GM23338 (cell line): Measurements from ENCODE around the gene SYT9. TPM values are rescaled to one million over a fixed set of nuclear protein-coding genes. Genes with fewer than 3 reads are reported as not detected.

Experiments
- ATAC-seq: fragments of 200-7000 bp; cut with Tn5 transposase; 3 replicates; pipeline ENCODE4 v1.9.1; 2020
- DNase-seq: peaks from one replicate; pipeline ENCODE4 v3.0.0-alpha.2; 2015; ENCODE audit warnings: low spot score
- H2AFZ ChIP-seq: fragments of 200-600 bp; sonication (generic); 2 replicates; pipeline ENCODE4 v1.8.0; 2016; ENCODE audit warnings: antibody characterized with exemption, mild to moderate bottlenecking, moderate library complexity
- H3F3A ChIP-seq: fragments of 200-600 bp; sonication (generic); replicated peaks from 2 replicates; pipeline ENCODE4 v1.8.0; 2017; ENCODE audit warnings: antibody characterized with exemption, mixed run types, low read depth
- H3K27ac ChIP-seq: fragments of 200-600 bp; sonication (generic); 2 replicates; pipeline ENCODE4 v1.6.1; 2016; ENCODE audit warnings: low read depth
- H3K27me3 ChIP-seq: fragments of 200-600 bp; sonication (generic); 2 replicates; pipeline ENCODE4 v1.8.0; 2016; ENCODE audit warnings: mild to moderate bottlenecking, mixed run types, moderate library complexity; ENCODE audit not compliant: insufficient read depth
- H3K36me3 ChIP-seq: fragments of 200-600 bp; sonication (generic); 2 replicates; pipeline ENCODE4 v1.8.0; 2016; ENCODE audit warnings: mild to moderate bottlenecking; ENCODE audit not compliant: insufficient read depth
- H3K4me1 ChIP-seq: fragments of 200-600 bp; sonication (generic); 2 replicates; pipeline ENCODE4 v1.8.0; 2016; ENCODE audit warnings: mild to moderate bottlenecking, moderate library complexity; ENCODE audit not compliant: insufficient read depth
- H3K4me2 ChIP-seq: fragments of 200-600 bp; sonication (generic); 2 replicates; pipeline ENCODE4 v1.7.1; 2017; ENCODE audit warnings: mixed run types
- H3K4me3 ChIP-seq: fragments of 200-600 bp; sonication (generic); 2 replicates; pipeline ENCODE4 v1.6.1; 2016; ENCODE audit warnings: mixed run types
- H3K79me2 ChIP-seq: fragments of 200-600 bp; sonication (generic); replicated peaks from 2 replicates; pipeline ENCODE4 v1.8.0; 2017; ENCODE audit warnings: mild to moderate bottlenecking; ENCODE audit not compliant: insufficient read depth
- H3K9me2 ChIP-seq: fragments of 200-600 bp; sonication (generic); 2 replicates; pipeline ENCODE4 v1.8.0; 2017; ENCODE audit not compliant: insufficient read depth
- H4K20me1 ChIP-seq: fragments of 200-600 bp; sonication (generic); replicated peaks from 2 replicates; pipeline ENCODE4 v1.8.0; 2017; ENCODE audit warnings: mild to moderate bottlenecking; ENCODE audit not compliant: insufficient read depth
- H3K27ac Mint-ChIP-seq: 2 replicates; pipeline ENCODE4 v1.8.0; 2020; ENCODE audit warnings: inconsistent platforms, mild to moderate bottlenecking, moderate library complexity, mixed read lengths
- H3K27me3 Mint-ChIP-seq: 3 replicates; pipeline ENCODE4 v1.8.0; 2022; ENCODE audit warnings: low read depth, mild to moderate bottlenecking, moderate library complexity, mixed read lengths, inconsistent platforms; ENCODE audit not compliant: insufficient read depth, poor library complexity
- H3K36me3 Mint-ChIP-seq: 3 replicates; pipeline ENCODE4 v1.8.0; 2021; ENCODE audit warnings: low read depth, mild to moderate bottlenecking, inconsistent platforms, moderate library complexity, mixed read lengths
- H3K4me1 Mint-ChIP-seq: 3 replicates; pipeline ENCODE4 v1.8.0; 2020; ENCODE audit warnings: mild to moderate bottlenecking, inconsistent platforms, mixed read lengths
- H3K4me3 Mint-ChIP-seq: 3 replicates; pipeline ENCODE4 v1.8.0; 2021; ENCODE audit warnings: moderate library complexity, mild to moderate bottlenecking, inconsistent platforms, mixed read lengths
- H3K9me3 Mint-ChIP-seq: 3 replicates; pipeline ENCODE4 v1.8.0; 2020; ENCODE audit warnings: moderate library complexity, mild to moderate bottlenecking, inconsistent platforms, mixed read lengths
- ZNF462 ChIP-seq: fragments of 250-450 bp; sonication (Bioruptor Pico); IDR thresholded peaks from 2 replicates; pipeline ENCODE4 v1.5.0; 2020; ENCODE audit warnings: mild to moderate bottlenecking, moderate library complexity
- polyA plus RNA-seq: library from polyadenylated mRNA; unstranded; fragments of >200 nt; fragmentation: Nextera tagmentation; extraction: Ambion mirVana; gene quantifications from 2 replicates; pipeline ENCODE4 v1.2.1, GENCODE V29; 2016
- total RNA-seq: library from RNA; depleted of rRNA; stranded (reverse); fragments of >200 nt; shearing (Covaris generic); gene quantifications from 2 replicates; pipeline ENCODE4 v1.2.3, GENCODE V29; 2014

Gene SYT9
- total and polyA plus RNA-seq, 2 experiments from 2014 or later, result 0.91 to 2.4 TPM

- no peak for TF ChIP-seq ZNF462 (CRISPR knock-in tag)
These were observed 46.9 kb upstream of the SYT9 start (continued) for GRCh38 chr11:7204778-7205177.

- no peaks in the 10 kb centered on the region for H3K4me1 ChIP-seq
- Mint-ChIP-seq H3K27ac (no peak overlapping the region), H3K9me3 (no peaks in the 10 kb centered on the region), H3K4me1 (peaks cover 2% of the 10 kb centered on the region; the same call in 1 of the 3 replicates), H3K4me3 (no peak overlapping the region), H3K27me3 (peaks cover 2% of the 10 kb centered on the region), H3K36me3 (no peaks in the 10 kb centered on the region)
- no peak for TF ChIP-seq ZNF462 (CRISPR knock-in tag)
- H3F3A ChIP-seq, result no peaks in the 10 kb centered on the region
- H3K79me2 ChIP-seq, result no peaks in the 10 kb centered on the region
- H3K4me3 ChIP-seq, result no peak overlapping the region
- H4K20me1 ChIP-seq, result no peaks in the 10 kb centered on the region
- no peak for DNase-seq
- ATAC-seq, result no peak
- no peaks in the 10 kb centered on the region for H3K9me2 ChIP-seq
- H3K36me3 ChIP-seq, result no peaks in the 10 kb centered on the region
- no peak overlapping the region for H3K4me2 ChIP-seq
- no peak overlapping the region for H3K27ac ChIP-seq
- no peak overlapping the region for H2AFZ ChIP-seq
- no peaks in the 10 kb centered on the region for H3K27me3 ChIP-seq
These were observed 43.3 kb upstream of the SYT9 start for GRCh38 chr11:7208391-7208790.
